Measurements from ENCODE around the gene MAPKAPK5.

DNA sequence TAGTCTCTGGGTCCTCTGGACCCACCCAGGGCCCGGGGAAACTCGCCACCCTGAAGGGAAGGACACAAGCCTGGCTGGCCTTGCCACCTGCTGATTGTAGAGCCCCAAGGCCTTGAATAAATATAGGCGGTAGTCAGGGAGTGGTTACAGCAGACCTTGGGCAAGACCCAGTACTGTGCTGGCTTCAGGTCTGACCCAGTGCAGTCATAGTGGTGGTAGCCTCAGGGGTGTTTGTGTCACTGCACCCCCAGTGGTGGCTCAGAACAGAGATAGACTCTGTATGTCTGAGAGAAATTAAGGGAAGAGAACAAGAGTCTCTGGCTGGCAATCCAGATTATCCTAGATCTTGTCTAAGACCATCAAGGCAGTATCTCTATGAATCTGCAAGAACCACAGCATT lies 63.5 kb downstream of the MAPKAPK5 start:
- TF ChIP-seq, protein P1, sequence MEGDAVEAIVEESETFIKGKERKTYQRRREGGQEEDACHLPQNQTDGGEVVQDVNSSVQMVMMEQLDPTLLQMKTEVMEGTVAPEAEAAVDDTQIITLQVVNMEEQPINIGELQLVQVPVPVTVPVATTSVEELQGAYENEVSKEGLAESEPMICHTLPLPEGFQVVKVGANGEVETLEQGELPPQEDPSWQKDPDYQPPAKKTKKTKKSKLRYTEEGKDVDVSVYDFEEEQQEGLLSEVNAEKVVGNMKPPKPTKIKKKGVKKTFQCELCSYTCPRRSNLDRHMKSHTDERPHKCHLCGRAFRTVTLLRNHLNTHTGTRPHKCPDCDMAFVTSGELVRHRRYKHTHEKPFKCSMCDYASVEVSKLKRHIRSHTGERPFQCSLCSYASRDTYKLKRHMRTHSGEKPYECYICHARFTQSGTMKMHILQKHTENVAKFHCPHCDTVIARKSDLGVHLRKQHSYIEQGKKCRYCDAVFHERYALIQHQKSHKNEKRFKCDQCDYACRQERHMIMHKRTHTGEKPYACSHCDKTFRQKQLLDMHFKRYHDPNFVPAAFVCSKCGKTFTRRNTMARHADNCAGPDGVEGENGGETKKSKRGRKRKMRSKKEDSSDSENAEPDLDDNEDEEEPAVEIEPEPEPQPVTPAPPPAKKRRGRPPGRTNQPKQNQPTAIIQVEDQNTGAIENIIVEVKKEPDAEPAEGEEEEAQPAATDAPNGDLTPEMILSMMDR (IDR thresholded peaks at IDR 0.05) = no peak
- no peak for TF ChIP-seq POLR2A (IDR thresholded peaks at IDR 0.05)

All from Peyer's patch (tissue), 4 donors.